ENCODE results near the gene STK40.

- peak in 1 of 6 experiments; percentile 6 for TF ChIP-seq CTCF (IDR thresholded peaks at IDR 0.05)
- TF ChIP-seq POLR2A (IDR thresholded peaks at IDR 0.05): peak in 3 of 4 donors; percentile 82 to 94 (median 92)
- peak in 2 of 4 donors; percentile 67 to 93 for TF ChIP-seq EP300 (IDR thresholded peaks at IDR 0.05)
- peak; percentile 98 for TF ChIP-seq POLR2AphosphoS5 (IDR thresholded peaks at IDR 0.05)
Observed at GRCh38 chr1:36386265-36387140, 779 bp upstream of the STK40 start.

All from upper lobe of left lung (tissue), 4 donors.